Embryonic facial prominence (tissue), 1 donor: ENCODE results near the gene SIPA1L2.

Experiments
- DNase-seq: peaks from one replicate; pipeline ENCODE4 v3.0.0-alpha.2; 2016; ENCODE audit errors: extremely low spot score

Gene SIPA1L2

GRCh38 chr1:232643251-232643650 lies 13.3 kb upstream of the SIPA1L2 start:
- DNase-seq, result no peak

GRCh38 chr1:232641507-232641906 lies 11.6 kb upstream of the SIPA1L2 start:
- DNase-seq, result no peak

- DNase-seq, result no peak
These were observed 6.9 kb upstream of the SIPA1L2 start for GRCh38 chr1:232636799-232637198.

- DNase-seq, result peak; percentile 66
These were observed 5.9 kb upstream of the SIPA1L2 start for GRCh38 chr1:232635778-232636356.

GRCh38 chr1:232635279-232635678 lies 5.3 kb upstream of the SIPA1L2 start:
- DNase-seq, result no peak

GRCh38 chr1:232634096-232634495 lies 4.2 kb upstream of the SIPA1L2 start:
- no peak for DNase-seq

- no peak for DNase-seq
These were observed 912 bp upstream of the SIPA1L2 start for GRCh38 chr1:232630894-232631195.

GRCh38 chr1:232629250-232630046 lies 485 bp downstream of the SIPA1L2 start:
- no peak for DNase-seq

- peak; percentile 42 for DNase-seq
These were observed 1.3 kb downstream of the SIPA1L2 start for GRCh38 chr1:232628335-232629249.

GRCh38 chr1:232627645-232628334 lies 2.1 kb downstream of the SIPA1L2 start:
- peak; percentile 45 for DNase-seq

- DNase-seq, result no peak
These were observed 2.8 kb downstream of the SIPA1L2 start for GRCh38 chr1:232627171-232627570.

GRCh38 chr1:232626452-232626851 lies 3.5 kb downstream of the SIPA1L2 start:
- no peak for DNase-seq

- DNase-seq, result no peak
These were observed 4.5 kb downstream of the SIPA1L2 start for GRCh38 chr1:232625319-232625868.

GRCh38 chr1:232624546-232625281 lies 5.2 kb downstream of the SIPA1L2 start:
- no peak for DNase-seq

- no peak for DNase-seq
These were observed 7.0 kb downstream of the SIPA1L2 start for GRCh38 chr1:232622981-232623380.

GRCh38 chr1:232622378-232622777 lies 7.6 kb downstream of the SIPA1L2 start:
- DNase-seq, result no peak

GRCh38 chr1:232621050-232621449 lies 8.9 kb downstream of the SIPA1L2 start:
- no peak for DNase-seq

- peak; percentile 61 for DNase-seq
These were observed 9.5 kb downstream of the SIPA1L2 start for GRCh38 chr1:232620356-232620969.

GRCh38 chr1:232617237-232617636 lies 12.7 kb downstream of the SIPA1L2 start:
- no peak for DNase-seq

GRCh38 chr1:232615306-232615800 lies 14.6 kb downstream of the SIPA1L2 start:
- DNase-seq, result no peak
